ENCODE results near the gene PSMC4. TPM values are rescaled to one million over a fixed set of nuclear protein-coding genes. Genes with fewer than 3 reads are reported as not detected.

The PSMC4 gene
- polyA plus RNA-seq, 5 donors: 49.7 to 72.4 (median 52.7) TPM

Other genes with a start within 250 kb of the PSMC4 start
- 1 to 10 TPM; 1.2 to 3.1 (median 1.4) TPM for gene CLC, start 233.1 kb upstream of the PSMC4 start, polyA plus RNA-seq (ENCODE audit: insufficient read depth in 1 of 5, insufficient read length in 5 of 5, low replicate concordance in 1 of 5)
- not detected for gene LEUTX, start 192.3 kb upstream of the PSMC4 start, polyA plus RNA-seq (ENCODE audit: insufficient read depth in 1 of 5, insufficient read length in 5 of 5, low replicate concordance in 1 of 5)
- 10 to 100 TPM; 23.8 to 30.9 (median 25.3) TPM for gene DYRK1B, start 137.0 kb upstream of the PSMC4 start, polyA plus RNA-seq (ENCODE audit: insufficient read depth in 1 of 5, insufficient read length in 5 of 5, low replicate concordance in 1 of 5)
- gene FBL, start 124.8 kb upstream of the PSMC4 start, polyA plus RNA-seq (ENCODE audit: insufficient read depth in 1 of 5, insufficient read length in 5 of 5, low replicate concordance in 1 of 5): 100 to 1,000 TPM; 290 to 390 (median 350) TPM
- 10 to 100 TPM in 2 of 5 donors, 1 to 10 TPM in 3; 5.6 to 15.3 (median 8.2) TPM for gene FCGBP, start 36.5 kb upstream of the PSMC4 start, polyA plus RNA-seq (ENCODE audit: insufficient read depth in 1 of 5, insufficient read length in 5 of 5, low replicate concordance in 1 of 5)
- gene ZNF546, start 25.9 kb downstream of the PSMC4 start, polyA plus RNA-seq (ENCODE audit: insufficient read depth in 1 of 5, insufficient read length in 5 of 5, low replicate concordance in 1 of 5): 10 to 100 TPM in 1 of 5 donors, 1 to 10 TPM in 4; 4.9 to 11.4 (median 8.2) TPM
- gene ZNF780B, start 85.1 kb downstream of the PSMC4 start, polyA plus RNA-seq (ENCODE audit: insufficient read depth in 1 of 5, insufficient read length in 5 of 5, low replicate concordance in 1 of 5): 10 to 100 TPM; 15.5 to 40.6 (median 34.7) TPM
- gene ZNF780A, start 119.8 kb downstream of the PSMC4 start, polyA plus RNA-seq (ENCODE audit: insufficient read depth in 1 of 5, insufficient read length in 5 of 5, low replicate concordance in 1 of 5): 10 to 100 TPM; 11.3 to 17.7 (median 16.4) TPM
- gene MAP3K10, start 220.3 kb downstream of the PSMC4 start, polyA plus RNA-seq (ENCODE audit: insufficient read depth in 1 of 5, insufficient read length in 5 of 5, low replicate concordance in 1 of 5): 10 to 100 TPM in 4 of 5 donors, 1 to 10 TPM in 1; 8.4 to 16.9 (median 12.1) TPM
- under 1 TPM in 3 of 5 donors, not detected in 2; 0.12 to 0.31 (median 0.17) TPM for gene TTC9B, start 247.2 kb downstream of the PSMC4 start, polyA plus RNA-seq (ENCODE audit: insufficient read depth in 1 of 5, insufficient read length in 5 of 5, low replicate concordance in 1 of 5)